NCI-H69 (cell line): ENCODE data around the gene HSD17B13.

Experiments
- DNase-seq: peaks from one replicate; lab custom pipeline; 2025; lab: John Stamatoyannopoulos, UW

Gene HSD17B13

DNA sequence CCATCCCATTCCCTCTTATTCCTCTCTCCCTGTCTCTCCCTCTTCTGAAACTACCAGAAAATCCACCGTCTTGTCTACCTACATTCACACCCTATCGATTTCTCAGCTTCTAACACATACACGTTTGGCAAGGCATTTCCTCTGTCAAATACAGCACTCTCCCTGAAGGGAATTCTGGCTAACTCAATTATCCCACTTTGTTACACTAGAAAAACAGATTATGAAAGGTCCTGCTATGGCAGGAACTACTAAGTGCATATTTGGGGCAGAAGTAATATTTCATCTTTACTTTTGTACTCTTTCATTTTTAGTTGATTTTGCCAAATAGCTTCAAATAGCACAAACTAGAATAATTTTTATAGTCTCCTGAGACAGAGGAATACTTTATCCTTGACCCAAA, 55.7 kb downstream of the HSD17B13 start:
- DNase-seq, result no peak

DNA sequence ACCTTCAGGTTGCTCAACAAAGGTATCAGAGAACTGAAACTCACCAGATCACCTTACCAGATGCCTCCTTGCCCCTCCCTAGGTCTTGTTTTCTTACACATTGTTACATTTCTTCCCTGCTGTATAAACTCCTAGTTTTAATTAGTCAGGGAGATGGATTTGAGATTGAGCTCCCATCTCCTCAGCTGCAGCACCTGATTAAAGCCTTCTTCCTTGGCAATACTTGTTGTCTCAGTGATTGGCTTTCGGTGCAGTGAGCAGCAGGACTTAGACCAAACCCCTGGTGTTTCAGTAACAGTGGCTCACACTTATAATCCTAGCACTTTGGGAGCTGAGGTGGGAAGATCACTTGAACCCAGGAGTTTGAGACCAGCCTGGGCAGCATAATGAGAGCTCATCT, 59.8 kb downstream of the HSD17B13 start:
- DNase-seq, result no peak

DNA sequence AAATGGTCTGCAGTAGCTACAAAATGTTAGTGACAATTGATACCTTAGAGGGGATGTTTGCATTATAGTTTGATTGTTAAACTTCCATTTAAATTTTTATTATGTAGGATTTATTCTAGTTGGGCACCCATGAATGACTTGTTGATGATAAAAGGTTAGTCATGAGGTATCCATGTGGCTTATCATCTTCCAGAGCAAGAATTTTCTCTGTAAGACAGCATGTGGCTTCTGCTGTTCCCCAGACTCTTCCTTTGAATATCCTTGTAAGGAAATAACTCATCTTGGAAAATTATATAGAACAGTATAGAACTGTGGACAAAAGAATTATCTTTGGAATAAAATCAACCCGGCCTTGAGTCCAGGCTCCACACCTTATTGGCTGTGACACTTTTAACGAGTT, 62.2 kb downstream of the HSD17B13 start:
- no peak for DNase-seq

DNA sequence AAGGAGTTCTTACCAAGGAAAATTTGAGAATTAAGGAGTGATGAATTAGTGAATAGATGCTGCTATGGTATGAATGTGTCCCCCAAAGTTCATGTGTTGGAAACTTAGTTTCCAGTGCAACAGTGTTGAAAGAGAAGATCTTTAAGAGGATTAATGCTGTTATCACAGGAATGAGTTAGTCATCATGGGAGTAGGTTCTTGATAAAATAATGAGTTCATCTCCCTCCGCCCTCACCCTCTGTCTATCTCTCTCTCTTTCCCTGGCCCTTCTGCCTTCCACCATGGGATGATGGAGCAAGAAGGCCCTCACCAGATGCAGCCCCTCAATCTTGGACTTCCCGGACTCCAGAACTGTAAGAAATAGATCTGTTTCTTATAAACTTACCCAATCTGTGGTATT, 64.0 kb downstream of the HSD17B13 start:
- DNase-seq, result no peak

DNA sequence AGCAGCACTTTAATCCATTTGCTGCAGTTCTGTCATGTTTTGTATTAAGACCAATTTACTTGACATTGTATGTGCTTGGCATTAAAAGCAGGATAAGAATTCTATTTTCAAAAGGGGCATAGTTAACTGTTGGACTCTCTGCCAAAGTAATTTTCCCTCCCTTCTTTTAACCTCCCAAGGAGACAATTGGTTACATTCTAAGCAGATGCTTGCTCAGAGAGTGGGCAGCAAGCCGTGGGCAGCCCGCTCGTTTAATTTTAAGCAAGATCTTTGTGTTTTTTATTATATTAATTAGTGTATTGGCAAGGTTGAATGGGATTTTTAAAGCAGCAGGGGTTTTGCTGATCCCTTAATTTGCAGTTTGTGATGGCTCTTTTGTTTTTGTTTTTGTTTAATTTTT, 65.2 kb downstream of the HSD17B13 start:
- peak; percentile 90 for DNase-seq

DNA sequence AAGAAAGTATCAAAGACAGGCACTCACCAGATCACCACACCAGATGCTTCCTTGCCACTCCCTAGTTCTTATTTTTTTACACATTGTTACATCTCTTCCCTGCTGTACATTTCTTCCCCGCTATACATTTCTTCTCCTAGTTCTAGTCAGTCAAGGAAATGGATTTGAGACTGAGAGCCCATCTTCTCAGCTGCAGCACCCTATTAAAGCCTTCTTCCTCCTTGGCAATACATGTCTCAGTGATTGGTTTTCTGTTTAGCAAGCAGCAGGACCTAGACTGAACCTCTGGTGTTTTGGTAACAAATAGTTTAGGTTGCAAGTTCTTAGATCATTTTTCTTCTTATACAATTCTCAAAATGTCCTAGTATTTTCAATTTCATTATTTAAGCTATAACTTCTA, 66.9 kb downstream of the HSD17B13 start:
- DNase-seq, result no peak
